Lower leg skin (tissue), 4 donors: ENCODE results near the gene TMPO. TPM values are rescaled to one million over a fixed set of nuclear protein-coding genes. Genes with fewer than 3 reads are reported as not detected.
A peak's percentile ranks its signal among the peaks of the same experiment; 100 is the strongest.

Source experiments
- DNase-seq, 2 donors: peaks; one replicate each; pipeline ENCODE4 v3.0.0-alpha.2; 2019; ENCODE audit warnings: low spot score in 2 of 2
- H3K4me3 ChIP-seq: fragments of 200-600 bp; sonication (generic); 2 replicates; pipeline ENCODE4 v1.5.1; 2017; ENCODE audit warnings: mild to moderate bottlenecking, low read depth; ENCODE audit not compliant: poor library complexity, severe bottlenecking
- CTCF ChIP-seq, 3 donors: fragments of 450-650 bp; IDR thresholded peaks; one replicate each; pipeline ENCODE4 v1.5.1; 2016; ENCODE audit warnings: antibody characterized with exemption in 3 of 3, mild to moderate bottlenecking in 3 of 3, moderate library complexity in 2 of 3
- POLR2A ChIP-seq, 2 donors: fragments of 450-650 bp; IDR thresholded peaks; one replicate each; pipeline ENCODE4 v1.6.1; 2016 to 2017; ENCODE audit warnings: antibody characterized with exemption in 2 of 2, mild to moderate bottlenecking in 1 of 2, moderate library complexity in 1 of 2
- WGBS, 2 donors: methylation state at CpG; one replicate each; pipeline ENCODE4 v1.1.5; 2018; 5-methylcytosine and 5-hydroxymethylcytosine counted together
- intact Hi-C: fragments of 100-400 bp; cut with DNase I; formaldehyde crosslinking; loops from one replicate; pipeline ENCODE4 v1.15.0; 2023; ENCODE audit warnings: low total_unique reads
- total RNA-seq, 4 donors: library from RNA; depleted of rRNA; stranded (reverse); fragments of >200 nt; gene quantifications; one replicate each; pipeline ENCODE4 v1.1.0, GENCODE V29; 2016

TMPO gene
- 10 to 100 TPM; 43.1 to 62.9 (median 54.8) TPM for total RNA-seq

- peak; percentile 90 to 98 for DNase-seq
- intact Hi-C loops: no loop called here
- peak within 1 kb of the TSS; percentile 83 for H3K4me3 ChIP-seq
- 0 to 1% methylated on average over 63 to 71 of the region's 88 CpGs for WGBS, 2 donors
- TF ChIP-seq CTCF (IDR thresholded peaks at IDR 0.05) (no peak), POLR2A (IDR thresholded peaks at IDR 0.05) (peak in 1 of 2 donors; percentile 81)
Measured at GRCh38 chr12:98515287-98516110, at the start of gene TMPO. TMPO (plus strand) TSS chr12:98515590; CDS start chr12:98515868, 278 bp downstream.

DNA sequence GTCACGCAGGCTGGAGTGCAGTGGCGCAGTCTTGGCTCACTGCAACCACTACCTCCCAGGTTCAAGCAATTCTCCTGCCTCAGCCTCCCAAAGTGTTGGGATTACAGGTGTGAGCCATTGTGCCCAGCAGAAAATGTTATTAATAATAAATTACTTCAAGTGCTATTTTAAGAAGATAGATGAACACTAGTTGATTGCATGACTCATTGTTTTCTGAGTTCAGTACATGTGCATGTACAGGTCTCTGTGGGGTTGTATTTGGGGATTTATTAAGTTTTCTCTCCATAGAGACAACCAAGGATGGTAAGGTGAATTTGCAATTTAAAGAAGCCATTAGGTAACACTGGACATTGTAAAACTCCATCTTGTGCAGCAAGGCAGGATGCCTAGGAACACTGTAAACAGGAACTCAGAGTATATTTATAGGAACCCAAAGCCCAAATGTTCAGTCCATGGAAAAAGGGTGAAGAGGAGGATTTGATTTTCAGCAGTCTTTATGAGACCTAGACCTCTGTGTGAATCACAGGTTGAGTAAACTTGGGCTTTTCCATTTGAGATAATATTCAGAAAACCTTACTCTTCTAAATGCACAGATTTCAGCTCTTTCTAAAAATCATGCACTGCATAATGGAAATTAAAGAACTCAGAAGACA is 49.3 kb upstream of the TMPO start:
- DNase-seq: no peak
- WGBS, 2 donors: 73 to 90% methylated on average over 2 of the region's 2 CpGs
- no peak overlapping the region for H3K4me3 ChIP-seq
- TF ChIP-seq CTCF (IDR thresholded peaks at IDR 0.05): no peak
- TF ChIP-seq POLR2A (IDR thresholded peaks at IDR 0.05): no peak
- intact Hi-C loops: no loop called here

DNA sequence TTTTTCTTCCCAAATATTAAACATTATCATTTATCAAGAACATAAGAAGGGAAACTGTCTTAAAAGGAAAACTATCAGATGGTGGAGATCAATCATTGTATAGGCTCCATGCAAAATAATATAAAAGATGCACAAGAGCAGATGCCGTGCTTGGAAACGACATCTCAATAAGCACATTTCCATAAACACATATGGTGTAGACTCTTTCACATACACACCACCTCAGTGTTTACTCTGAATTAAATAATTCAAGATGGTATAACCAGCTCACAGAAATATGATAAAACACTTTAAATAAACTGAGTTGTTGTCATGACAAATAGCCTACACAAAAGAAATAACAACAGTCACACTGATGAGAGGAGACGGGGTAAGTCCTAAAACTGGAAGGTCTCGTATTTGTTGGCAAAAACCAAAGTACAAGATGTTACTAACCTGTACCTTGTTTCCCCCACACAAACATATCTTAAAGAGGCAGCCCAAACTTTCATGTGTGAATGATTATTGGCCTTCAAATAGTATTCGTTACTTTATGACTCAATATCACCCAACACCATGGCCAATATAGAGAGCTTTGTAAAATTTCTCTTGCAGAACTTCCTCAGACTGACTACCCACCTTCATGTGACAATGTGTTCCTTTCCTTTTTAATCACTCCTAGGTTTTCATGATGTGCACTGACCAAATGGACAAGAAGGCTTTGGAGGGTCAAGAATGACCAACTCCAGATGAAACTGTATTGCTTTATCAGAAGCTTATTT is 48.6 kb upstream of the TMPO start:
- intact Hi-C loops: no loop called here
- 68 to 70% methylated on average over 5 of the region's 5 CpGs for WGBS, 2 donors
- TF ChIP-seq CTCF (IDR thresholded peaks at IDR 0.05): no peak
- no peak for TF ChIP-seq POLR2A (IDR thresholded peaks at IDR 0.05)
- H3K4me3 ChIP-seq: no peak overlapping the region
- DNase-seq: no peak

GRCh38 chr12:98469109-98469508 is 46.3 kb upstream of the TMPO start:
- H3K4me3 ChIP-seq: no peak overlapping the region
- TF ChIP-seq POLR2A (IDR thresholded peaks at IDR 0.05): no peak
- TF ChIP-seq CTCF (IDR thresholded peaks at IDR 0.05): no peak
- 83 to 89% methylated on average over 2 of the region's 2 CpGs for WGBS, 2 donors
- DNase-seq: peak in 1 of 2 donors; percentile 40
- intact Hi-C loops: no loop called here

GRCh38 chr12:98470469-98471082 is 44.8 kb upstream of the TMPO start:
- intact Hi-C loops: no loop called here
- TF ChIP-seq POLR2A (IDR thresholded peaks at IDR 0.05) (no peak), CTCF (IDR thresholded peaks at IDR 0.05) (no peak)
- no peak overlapping the region for H3K4me3 ChIP-seq
- WGBS, 2 donors: 83 to 85% methylated on average over 6 of the region's 6 CpGs
- DNase-seq: peak in 1 of 2 donors; percentile 23
